Measurements from ENCODE around the gene TMEM51.
"Not testable (repeated sequence)": the region's sequence is repeated elsewhere in the genome, so short reads cannot be mapped to it uniquely, and the experiment has no call there.

The TMEM51 gene

GRCh38 chr1:15155888-15156741 is 2.6 kb downstream of the TMEM51 start:
- no peak for DNase-seq

GRCh38 chr1:15156807-15157380 is 3.3 kb downstream of the TMEM51 start:
- no peak for DNase-seq

DNA sequence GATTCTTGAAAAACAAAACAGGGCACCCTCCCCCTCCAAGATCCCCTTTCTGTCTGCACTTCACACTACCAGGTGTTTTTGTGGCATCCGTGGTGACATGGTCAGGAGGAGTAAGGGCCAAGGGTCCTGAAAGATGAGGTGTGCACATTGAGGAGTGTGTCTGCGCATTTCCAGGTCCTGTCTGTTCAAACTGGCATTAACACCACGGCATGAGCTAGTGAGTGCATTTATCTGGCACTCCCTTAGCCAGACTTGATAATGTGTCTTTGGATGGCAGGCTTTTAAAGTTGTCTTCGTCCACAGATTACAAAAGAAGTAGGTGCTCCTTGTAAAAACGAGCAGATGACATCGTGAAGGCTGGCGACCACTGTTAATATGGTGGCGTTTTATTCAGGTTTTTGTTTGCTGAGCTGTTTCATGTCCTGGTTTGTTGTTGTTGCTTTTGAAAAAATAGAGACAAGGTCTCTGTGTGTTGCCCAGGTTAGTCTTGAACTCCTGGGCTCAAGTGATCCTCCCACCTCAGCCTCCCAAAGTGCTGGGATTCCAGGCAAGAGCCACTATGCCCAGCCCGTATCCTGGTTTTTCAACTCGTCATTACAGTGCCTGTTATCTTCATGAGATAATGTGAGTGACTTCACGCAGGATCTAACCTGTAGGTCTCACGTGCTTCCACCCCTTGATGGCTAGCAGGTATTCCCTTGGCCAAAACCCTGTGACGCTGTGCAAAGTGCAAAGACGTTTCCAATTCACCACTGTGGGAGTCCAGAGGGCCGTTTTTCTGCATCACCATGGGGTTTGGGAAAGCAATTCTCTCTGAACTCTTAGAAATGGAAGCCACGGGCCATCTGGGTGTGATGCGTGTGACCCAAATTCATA is 4.2 kb downstream of the TMEM51 start:
- no peak for DNase-seq

- no peak for DNase-seq
These were observed 5.1 kb downstream of the TMEM51 start for GRCh38 chr1:15158506-15159165.

GRCh38 chr1:15159166-15159555 is 5.6 kb downstream of the TMEM51 start:
- no peak for DNase-seq

DNA sequence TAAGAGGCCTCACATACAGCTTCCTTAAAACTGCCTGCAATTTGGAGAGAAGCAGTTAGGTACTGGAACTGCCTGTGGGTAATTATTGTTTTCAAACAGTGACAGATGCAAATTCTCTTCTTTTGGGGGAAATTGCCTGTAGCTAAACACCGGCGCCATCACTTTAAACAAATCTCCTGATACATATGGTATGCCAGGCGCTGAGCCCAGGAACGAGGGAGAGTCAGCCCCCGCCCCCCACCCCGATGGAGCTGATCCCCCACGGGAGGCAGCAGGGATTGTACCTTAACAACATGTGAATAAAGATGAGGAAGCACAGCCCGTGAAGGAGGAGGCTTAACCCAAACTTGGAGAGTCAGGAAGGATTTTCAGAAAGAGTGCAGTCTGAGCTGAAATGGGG is 7.1 kb downstream of the TMEM51 start:
- no peak for DNase-seq

- no peak for DNase-seq
These were observed 13.8 kb downstream of the TMEM51 start for GRCh38 chr1:15167386-15167785.

DNA sequence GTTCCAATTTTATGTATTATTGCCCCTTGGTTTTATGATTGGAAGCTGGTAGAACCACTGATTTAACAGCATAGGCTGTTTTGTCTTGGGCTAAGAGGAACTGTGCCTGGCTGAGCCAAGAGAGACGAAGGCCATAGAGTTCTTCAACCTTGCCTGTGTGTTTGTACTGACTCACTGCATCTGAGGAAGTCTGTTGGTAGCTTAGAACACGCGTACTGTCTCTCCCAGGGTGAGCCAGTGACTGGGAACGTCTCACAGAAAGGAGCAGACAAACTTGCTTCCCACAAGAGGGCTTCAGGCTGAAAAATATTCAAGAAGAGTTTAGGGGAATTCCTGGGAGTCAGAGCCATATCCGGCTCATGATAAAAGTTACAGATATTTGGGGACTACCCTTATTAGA is 14.9 kb downstream of the TMEM51 start:
- DNase-seq = peak; percentile 79 to 91

GRCh38 chr1:15170071-15170470 is 16.5 kb downstream of the TMEM51 start:
- no peak for DNase-seq

DNA sequence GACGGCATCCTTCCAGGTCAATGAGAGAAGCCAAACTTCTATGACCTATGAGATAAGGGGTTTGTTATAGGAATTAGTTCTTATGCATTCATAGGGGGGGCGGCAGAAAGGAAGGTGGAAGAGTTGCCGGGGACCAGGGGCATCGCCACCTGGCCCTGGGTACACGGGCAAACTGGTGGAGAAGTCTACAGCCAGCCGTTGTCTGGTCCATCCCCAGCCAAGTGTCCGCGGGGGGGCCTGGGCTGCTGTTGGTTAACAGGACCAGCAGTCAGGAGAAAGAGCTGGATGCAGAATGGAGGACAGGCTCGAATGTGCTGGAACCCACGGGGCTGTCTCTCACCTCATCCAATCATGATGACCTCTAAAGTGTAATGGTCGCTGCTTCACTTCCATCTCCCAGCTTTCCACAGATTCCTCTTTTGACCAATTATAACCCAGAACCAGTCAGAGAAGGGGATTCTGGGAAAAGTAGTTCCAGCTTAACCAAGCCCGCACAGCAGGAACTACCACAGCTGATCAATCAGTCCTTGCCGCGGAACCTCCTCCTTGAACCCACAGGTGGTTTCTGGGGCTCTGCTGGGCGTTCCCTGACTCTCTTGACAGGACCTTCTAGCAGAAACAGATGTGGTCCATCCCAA is 17.8 kb downstream of the TMEM51 start:
- no peak for DNase-seq

- no peak for DNase-seq
These were observed 19.1 kb downstream of the TMEM51 start for GRCh38 chr1:15172405-15173259.

DNA sequence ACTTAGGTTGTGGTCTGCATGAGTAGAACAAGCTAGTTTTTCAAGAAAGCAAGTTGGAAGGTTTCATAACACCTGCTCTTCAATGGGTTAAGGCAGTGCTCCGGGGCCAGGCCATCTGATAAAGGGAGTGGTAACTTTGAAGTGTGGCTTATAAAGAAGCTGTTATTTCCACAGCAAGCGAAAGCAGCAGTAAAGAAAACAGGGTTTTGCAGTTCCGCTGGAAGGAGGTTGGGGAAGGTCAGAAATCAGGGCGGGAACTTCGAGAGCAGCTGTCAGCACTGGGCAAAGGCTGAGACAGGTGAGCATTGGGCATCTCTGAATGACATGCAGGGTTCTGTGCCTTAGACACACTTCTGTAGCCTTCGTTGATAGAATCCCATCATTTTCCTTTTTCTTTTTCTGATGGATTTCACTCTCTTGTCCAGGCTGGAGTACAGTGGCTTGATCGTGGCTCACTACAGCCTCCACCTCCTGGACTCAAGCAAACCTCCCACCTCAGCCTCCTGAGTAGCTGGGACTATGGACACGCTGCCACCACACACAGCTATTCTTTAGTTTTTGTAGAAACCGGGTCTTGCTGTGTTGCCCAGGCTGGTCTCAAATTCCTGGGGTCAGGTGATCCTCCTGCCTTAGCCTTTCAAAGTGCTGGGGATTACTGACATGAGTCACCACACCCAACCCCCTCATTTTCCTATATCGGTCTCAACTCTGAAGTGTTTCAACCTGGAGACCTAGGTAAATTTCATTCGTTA is 20.5 kb downstream of the TMEM51 start:
- no peak for DNase-seq

- DNase-seq = no peak
These were observed 21.1 kb downstream of the TMEM51 start for GRCh38 chr1:15174615-15174983.

DNA sequence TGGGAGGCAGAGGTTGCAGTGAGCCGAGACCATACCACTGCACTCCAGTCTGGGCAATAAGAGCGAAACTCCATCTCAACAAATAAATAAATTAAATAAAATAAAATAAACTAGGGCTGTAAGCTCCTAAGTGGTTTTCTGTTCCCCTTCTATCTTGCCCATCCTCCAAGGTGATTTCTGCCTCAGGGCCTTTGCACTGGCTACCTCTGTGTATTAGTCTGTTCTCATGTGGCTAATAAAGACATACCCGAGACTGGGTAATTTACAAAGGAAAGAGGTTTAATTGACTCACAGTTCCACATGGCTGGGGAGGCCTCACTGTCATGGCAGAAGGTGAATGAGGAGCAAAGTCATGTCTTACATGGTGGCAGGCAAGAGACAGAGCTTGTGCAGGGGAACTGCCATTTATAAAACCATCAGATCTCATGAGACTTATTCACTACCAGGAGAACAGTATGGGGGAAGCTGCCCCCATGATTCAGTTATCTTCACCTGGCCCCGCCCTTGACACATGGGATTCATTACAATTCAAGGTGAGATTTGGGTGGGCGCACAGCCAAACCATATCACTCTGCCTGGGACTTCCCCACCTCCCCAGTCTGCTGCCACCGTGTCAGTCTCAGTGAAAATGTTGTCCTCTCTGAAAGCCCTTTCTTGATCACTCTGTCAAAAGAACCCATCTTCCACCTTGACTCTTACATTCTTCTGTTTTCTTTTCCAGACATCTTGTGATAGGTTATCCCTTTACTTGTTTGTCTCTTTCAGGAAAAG is 22.0 kb downstream of the TMEM51 start:
- DNase-seq = not testable (repeated sequence)

GRCh38 chr1:15176120-15176519 is 22.6 kb downstream of the TMEM51 start:
- DNase-seq = no peak

GRCh38 chr1:15176898-15177665 is 23.5 kb downstream of the TMEM51 start:
- DNase-seq = no peak

GRCh38 chr1:15177710-15178166 is 24.2 kb downstream of the TMEM51 start:
- DNase-seq = peak in 1 of 2 donors; percentile 27

GRCh38 chr1:15178571-15179484 is 25.3 kb downstream of the TMEM51 start:
- peak; percentile 40 to 59 for DNase-seq

Measured in inflammatory macrophage treated with lipopolysaccharide for 1 hour (primary cell).